ENCODE data around the gene OR52E5.

DNA sequence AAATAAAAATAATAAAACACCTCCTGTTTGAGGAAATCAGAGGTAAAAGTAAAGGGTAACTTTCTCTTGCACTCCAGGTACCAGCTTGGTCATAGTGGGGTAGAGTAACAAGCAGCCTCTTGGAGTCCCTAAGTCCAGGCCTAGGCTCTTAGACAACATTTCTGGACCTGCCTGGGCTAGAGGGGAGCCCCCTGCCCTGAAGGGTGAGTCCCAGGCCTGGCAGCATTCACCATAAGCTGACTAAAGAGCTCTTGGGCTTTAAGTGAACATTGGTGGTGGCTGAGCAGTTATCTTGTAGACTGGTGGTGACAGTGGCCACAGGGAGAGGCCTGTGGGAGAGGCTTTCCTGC is 30.4 kb downstream of the OR52E5 start:
- no peak for TF ChIP-seq POLR2AphosphoS5 (IDR thresholded peaks at IDR 0.05; ENCODE audit: low read depth, low read length)
- TF ChIP-seq, protein P1, sequence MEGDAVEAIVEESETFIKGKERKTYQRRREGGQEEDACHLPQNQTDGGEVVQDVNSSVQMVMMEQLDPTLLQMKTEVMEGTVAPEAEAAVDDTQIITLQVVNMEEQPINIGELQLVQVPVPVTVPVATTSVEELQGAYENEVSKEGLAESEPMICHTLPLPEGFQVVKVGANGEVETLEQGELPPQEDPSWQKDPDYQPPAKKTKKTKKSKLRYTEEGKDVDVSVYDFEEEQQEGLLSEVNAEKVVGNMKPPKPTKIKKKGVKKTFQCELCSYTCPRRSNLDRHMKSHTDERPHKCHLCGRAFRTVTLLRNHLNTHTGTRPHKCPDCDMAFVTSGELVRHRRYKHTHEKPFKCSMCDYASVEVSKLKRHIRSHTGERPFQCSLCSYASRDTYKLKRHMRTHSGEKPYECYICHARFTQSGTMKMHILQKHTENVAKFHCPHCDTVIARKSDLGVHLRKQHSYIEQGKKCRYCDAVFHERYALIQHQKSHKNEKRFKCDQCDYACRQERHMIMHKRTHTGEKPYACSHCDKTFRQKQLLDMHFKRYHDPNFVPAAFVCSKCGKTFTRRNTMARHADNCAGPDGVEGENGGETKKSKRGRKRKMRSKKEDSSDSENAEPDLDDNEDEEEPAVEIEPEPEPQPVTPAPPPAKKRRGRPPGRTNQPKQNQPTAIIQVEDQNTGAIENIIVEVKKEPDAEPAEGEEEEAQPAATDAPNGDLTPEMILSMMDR (IDR thresholded peaks at IDR 0.05): no peak

All from Panc1 (cell line).